ENCODE measurements around the gene SLC26A11. TPM values are rescaled to one million over a fixed set of nuclear protein-coding genes. Genes with fewer than 3 reads are reported as not detected.
"Not testable (repeated sequence)": the region's sequence is repeated elsewhere in the genome, so short reads cannot be mapped to it uniquely, and the experiment has no call there.

SLC26A11 gene
- total RNA-seq, 1 experiment from 2014 or later: 2.2 TPM

- no peak for DNase-seq (ENCODE audit: low read depth)
Observed at GRCh38 chr17:80243526-80244433, 23.6 kb downstream of the SLC26A11 start.

- not testable (repeated sequence) for DNase-seq (ENCODE audit: low read depth)
Observed at GRCh38 chr17:80244448-80244847, 24.2 kb downstream of the SLC26A11 start.

- no peak for DNase-seq (ENCODE audit: low read depth)
Observed at GRCh38 chr17:80244871-80245509, 24.8 kb downstream of the SLC26A11 start.

DNA sequence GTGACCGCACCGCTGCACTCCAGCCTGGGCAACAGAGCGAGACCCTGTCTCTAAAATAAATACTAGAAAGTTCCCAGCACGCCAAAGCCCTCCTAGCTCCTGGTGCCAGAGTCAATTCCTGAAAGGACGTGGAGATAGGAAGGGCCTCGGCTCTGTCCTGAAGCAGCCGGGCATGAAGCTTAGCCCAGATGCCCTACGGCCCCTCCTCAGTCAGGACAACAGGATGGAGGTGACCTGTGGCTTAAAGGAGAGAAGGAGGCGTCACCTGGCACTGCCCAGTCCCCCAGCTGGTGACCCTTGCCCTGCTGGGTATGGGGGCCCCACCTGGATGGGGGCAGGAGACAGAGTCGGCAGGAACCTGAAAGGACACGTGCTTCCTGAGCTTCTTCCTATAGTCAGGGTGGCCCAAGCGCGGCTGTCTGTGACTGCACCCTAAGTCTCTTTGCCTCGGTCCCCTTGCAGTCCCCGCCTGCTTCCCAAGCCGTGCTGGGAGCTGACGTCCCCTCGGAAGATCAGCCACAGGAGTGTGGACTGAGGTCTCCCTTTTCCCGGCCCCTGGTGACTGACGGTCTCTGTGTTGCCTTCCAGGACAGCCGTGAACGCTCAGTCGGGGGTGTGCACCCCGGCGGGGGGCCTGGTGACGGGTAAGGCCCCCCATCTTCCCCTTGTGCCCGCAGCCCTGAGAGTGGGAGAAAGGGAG is 25.5 kb downstream of the SLC26A11 start:
- DNase-seq (ENCODE audit: low read depth): no peak

- no peak for DNase-seq (ENCODE audit: low read depth)
Observed at GRCh38 chr17:80246266-80246681, 26.0 kb downstream of the SLC26A11 start.

DNA sequence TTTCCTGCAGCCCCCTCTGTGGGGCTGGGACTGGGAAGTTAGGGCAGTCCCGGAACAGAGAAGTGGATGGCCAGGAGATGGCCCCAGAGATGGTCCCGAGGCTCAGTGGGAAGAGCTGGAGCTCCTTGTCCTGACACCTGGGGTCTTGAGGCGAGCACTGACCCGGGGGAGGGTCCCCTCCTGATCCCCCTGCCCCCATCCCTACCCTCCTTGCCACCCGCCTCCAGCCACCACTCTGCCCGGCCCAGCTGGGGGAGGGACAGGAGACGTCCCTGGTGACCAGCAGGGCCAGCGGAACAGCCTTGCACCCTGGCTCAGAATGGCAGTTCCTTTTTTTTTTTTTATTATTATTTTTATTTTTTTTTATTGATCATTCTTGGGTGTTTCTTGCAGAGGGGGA is 26.5 kb downstream of the SLC26A11 start:
- DNase-seq (ENCODE audit: low read depth): no peak

- DNase-seq (ENCODE audit: low read depth): no peak
Observed at GRCh38 chr17:80247561-80247960, 27.3 kb downstream of the SLC26A11 start.

GRCh38 chr17:80248001-80248893 is 28.0 kb downstream of the SLC26A11 start:
- DNase-seq (ENCODE audit: low read depth): no peak

DNA sequence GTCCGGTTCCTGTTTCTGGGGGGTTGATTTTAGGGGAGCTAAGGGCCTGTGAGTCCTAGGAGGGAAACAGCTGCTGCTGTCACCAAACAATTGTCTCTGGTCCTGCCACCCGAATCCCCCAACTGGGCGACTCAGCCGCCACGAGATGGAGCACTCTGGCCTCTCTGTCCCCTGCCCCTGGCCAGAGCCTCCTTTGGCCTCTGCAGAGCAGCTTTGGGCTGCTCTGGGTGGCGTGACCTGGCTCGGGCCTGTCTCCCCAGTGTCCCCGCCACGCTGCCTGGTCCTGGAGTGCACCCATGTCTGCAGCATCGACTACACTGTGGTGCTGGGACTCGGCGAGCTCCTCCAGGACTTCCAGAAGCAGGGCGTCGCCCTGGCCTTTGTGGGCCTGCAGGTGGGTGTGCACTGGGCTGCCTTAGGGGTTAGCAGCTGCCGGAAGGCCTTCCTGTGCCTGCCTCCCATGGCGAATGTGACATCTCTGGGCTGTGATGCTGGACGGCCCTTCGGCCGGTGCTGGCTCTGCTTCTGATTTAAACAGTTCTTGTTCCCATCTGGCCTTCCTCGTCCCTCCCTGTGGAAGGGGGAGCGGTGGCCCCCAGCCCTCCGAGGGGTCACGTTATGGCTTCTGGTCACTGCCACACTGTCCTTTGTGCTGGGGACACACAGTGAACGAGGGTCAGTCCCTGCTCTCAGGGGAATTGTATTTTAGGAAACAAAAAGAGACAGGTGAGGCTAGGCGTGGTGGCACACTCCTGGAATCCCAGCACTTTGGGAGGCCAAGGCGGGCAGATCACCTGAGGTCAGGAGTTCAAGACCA is 28.9 kb downstream of the SLC26A11 start:
- no peak for DNase-seq (ENCODE audit: low read depth)

DNA sequence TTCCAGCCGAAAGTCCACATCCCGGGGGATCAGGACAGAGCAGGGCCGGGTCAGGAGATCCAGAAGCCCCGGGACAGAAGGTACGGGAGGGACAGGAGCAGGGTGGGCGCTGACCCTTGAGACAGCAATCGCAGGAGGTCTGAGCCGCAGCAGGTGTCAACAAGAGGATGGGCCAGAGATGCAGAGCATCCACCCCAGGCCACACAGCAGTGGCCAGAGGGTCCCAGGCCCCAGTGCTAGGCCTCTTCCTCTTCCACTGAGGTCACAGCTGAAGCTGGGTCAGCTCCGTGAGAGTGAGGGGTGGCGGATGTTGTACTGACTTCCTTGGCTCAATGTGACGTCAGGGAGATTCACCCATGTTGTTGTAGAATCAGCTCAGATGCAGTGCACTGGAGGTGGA is 31.7 kb downstream of the SLC26A11 start:
- no peak for DNase-seq (ENCODE audit: low read depth)

DNA sequence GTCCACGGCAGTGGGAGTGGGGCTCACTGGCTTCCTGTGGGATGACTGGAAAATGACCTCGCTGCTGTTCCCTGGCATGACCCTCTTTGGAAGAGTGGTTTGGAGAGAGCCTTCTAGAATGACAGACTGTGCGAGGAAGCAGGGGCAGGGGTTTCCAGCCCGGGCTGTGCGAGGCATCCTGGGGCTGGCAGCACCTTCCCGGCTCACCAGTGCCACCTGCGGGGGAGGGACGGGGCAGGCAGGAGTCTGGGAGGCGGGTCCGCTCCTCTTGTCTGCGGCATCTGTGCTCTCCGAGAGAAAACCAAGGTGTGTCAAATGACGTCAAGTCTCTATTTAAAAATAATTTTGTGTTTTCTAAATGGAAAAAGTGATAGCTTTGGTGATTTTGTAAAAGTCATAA is 32.6 kb downstream of the SLC26A11 start:
- no peak for DNase-seq (ENCODE audit: low read depth)

- no peak for DNase-seq (ENCODE audit: low read depth)
Observed at GRCh38 chr17:80253631-80254395, 33.6 kb downstream of the SLC26A11 start.

DNA sequence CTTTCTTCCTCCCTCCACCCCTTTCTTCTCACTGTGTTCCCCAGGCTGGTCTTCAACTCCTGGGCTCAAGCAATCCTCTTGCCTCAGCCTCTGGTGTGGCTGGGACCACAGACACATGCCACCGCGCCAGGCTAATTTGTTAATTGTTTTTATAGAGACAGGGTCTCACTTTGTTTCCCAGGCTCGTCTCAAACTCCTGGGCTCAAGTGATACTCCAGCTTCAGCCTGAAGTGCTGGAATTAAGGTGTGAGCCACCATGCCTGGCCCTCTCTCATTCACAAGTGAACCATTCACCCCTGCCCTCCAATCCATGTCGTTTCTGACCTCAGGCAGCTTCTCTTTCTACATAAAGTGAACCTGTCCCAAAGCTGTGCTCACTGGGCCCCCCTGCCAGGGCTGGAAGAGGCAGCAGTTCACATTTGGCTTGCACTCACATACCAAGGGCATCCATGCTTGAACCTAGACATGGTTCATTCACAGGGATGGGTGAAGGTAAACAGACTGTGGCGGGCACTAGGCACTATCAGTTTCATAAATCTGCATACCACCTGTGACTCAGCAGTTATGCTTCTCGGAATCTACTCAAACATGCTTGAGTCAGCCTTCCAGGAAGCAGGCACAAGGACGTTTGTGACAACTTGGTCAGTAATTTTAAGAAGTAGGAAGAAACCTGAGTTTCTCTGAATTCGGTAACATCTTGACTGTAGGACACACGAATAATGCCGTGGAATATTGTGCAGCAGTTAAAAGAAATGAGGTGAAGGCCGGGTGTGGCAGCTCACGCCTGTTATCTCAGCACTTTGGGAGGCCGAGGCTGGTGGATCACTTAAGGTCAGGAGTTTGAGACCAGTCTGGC is 34.4 kb downstream of the SLC26A11 start:
- peak; percentile 90 for DNase-seq (ENCODE audit: low read depth)

DNA sequence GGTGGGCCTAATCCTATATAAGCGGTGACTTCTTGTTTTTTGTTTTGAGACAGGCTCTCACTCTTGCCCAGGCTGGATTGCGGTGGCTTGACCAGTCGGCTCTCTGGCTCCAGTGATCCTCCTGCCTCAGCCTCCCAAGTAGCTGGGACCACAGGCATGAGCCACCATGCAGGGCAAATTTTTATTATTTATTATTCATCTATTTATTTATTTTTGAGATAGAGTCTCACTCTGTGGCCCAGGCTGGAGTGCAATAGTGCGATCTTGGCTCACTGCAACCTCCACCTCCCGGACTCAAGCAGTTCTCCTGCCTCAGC is 35.8 kb downstream of the SLC26A11 start:
- no peak for DNase-seq (ENCODE audit: low read depth)

DNA sequence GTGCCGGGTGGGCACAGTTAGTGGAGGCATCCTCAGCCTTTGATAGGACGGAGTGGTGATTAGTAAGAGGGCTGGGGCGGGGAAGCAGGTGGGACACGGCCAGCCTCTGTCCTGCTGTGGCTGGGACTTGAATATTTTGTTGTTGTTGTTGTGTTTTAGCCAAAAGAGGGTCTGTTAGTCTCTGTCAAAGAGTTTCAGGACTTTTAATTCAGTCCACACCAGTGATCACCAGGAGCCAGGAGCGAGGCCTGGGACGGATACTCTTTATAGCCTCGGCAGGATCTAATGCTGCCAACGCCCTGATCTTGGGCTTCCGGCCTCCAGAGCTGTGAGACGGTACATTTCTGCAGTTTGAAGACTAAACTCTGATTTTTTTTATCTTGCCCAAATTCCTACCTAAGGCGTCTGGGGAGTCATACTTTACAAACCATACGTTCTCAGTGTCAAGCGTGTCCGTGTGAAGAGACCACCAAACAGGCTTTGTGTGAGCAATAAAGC is 37.5 kb downstream of the SLC26A11 start:
- no peak for DNase-seq (ENCODE audit: low read depth)

- DNase-seq (ENCODE audit: low read depth): not testable (repeated sequence)
Observed at GRCh38 chr17:80258296-80258695, 38.1 kb downstream of the SLC26A11 start.

- DNase-seq (ENCODE audit: low read depth): no peak
Observed at GRCh38 chr17:80259457-80260068, 39.3 kb downstream of the SLC26A11 start.

DNA sequence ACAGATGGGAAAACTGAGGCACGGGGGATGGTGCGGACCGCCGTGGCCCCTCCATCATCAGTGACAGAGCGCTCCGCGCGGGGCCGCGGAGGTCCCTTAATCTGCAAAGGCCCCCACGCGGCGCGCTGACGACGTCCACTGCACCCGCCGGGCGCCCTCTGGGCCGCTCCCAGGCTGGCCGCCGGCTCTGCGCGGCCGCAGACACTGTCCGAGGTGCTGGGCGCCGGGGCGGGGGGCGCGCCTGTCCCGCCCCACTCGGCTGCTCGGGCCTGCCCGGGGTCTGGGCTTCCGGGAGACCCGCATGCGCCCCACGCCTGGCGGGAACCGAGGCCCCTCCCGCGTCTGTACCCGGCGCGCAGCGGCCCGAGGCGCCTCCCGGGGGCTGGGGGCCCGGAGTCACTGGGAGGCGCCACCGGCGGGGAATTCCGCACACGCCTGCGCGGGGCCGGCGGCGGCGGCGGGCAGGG is 39.9 kb downstream of the SLC26A11 start:
- peak; percentile 69 for DNase-seq (ENCODE audit: low read depth)
